Endothelial cell of umbilical vein (primary cell): ENCODE data around the gene RIPK4. TPM values are rescaled to one million over a fixed set of nuclear protein-coding genes. Genes with fewer than 3 reads are reported as not detected.

Source experiments
- BruUV-seq: library from RNA; stranded (reverse); fragments of 400-500 nt; replicated peaks from 2 replicates; lab custom pipeline; 2021; lab: Mats Ljungman, UMichigan
- CTCF ChIA-PET: fragments of 300-600, 350-600 bp; sonication (Branson Sonifier 250); formaldehyde crosslinking; loops from one replicate; lab custom pipeline; 2021; ENCODE audit warnings: antibody characterized with exemption, inconsistent platforms; lab: Charles Lee
- POLR2A ChIA-PET: fragments of 300-600, 350-600 bp; sonication (Branson Sonifier 250); formaldehyde crosslinking; loops from one replicate; lab custom pipeline; 2021; ENCODE audit warnings: antibody characterized with exemption, inconsistent platforms; lab: Charles Lee
- DNase-seq: peaks from one replicate; pipeline ENCODE4 v3.0.0-alpha.2; 2011; ENCODE audit warnings: low read depth, low spot score
- FAIRE-seq: peaks from 2 replicates; lab custom pipeline; 2011; peaks lifted over from hg19 to GRCh38; lab: Jason Lieb, UNC
- H2AFZ ChIP-seq: 2 replicates; pipeline ENCODE4 v1.6.0; 2012; ENCODE audit warnings: low read depth, low read length, control low read depth, inconsistent platforms
- H3K27ac ChIP-seq: 2 replicates; pipeline ENCODE4 v1.5.1; 2011; ENCODE audit warnings: low read depth, mild to moderate bottlenecking, control low read depth, low read length, moderate library complexity; ENCODE audit not compliant: insufficient read depth
- H3K27me3 ChIP-seq, 2 experiments: 2 replicates each; pipeline versions ENCODE4 v1.6.0 to v1.6.1; 2011; ENCODE audit warnings: low read length in 2 of 2, mixed read lengths in 1 of 2; ENCODE audit not compliant: control insufficient read depth in 2 of 2, insufficient read depth in 2 of 2
- H3K36me3 ChIP-seq, 2 experiments: 2 replicates in 1 of 2; 3 replicates in 1 of 2; pipeline ENCODE4 v1.5.1; 2011; ENCODE audit warnings: low read length in 2 of 2, mild to moderate bottlenecking in 1 of 2, moderate library complexity in 1 of 2; ENCODE audit not compliant: control insufficient read depth in 2 of 2, insufficient read depth in 2 of 2; ENCODE audit errors: extremely low read depth in 1 of 2
- H3K4me1 ChIP-seq: 3 replicates; pipeline ENCODE4 v1.5.1; 2011; ENCODE audit warnings: mild to moderate bottlenecking, low read length; ENCODE audit not compliant: control insufficient read depth, insufficient read depth; ENCODE audit errors: extremely low read depth
- H3K4me2 ChIP-seq: 2 replicates; pipeline ENCODE4 v1.6.1; 2011; ENCODE audit warnings: low read length, control low read depth, mixed read lengths; ENCODE audit not compliant: insufficient read depth
- H3K4me3 ChIP-seq, 3 experiments: fragments of 200-600 bp in 1 of 3; sonication (generic), shearing (Covaris generic) in 1 of 3; replicated peaks in 1 of 3; 2 replicates each; pipeline ENCODE4 v1.5.1; 2011 to 2016; ENCODE audit warnings: control low read depth in 3 of 3, low read length in 3 of 3, mild to moderate bottlenecking in 2 of 3, inconsistent platforms in 1 of 3, low read depth in 1 of 3, moderate library complexity in 1 of 3; ENCODE audit not compliant: insufficient read depth in 1 of 3
- H3K79me2 ChIP-seq: 2 replicates; pipeline ENCODE4 v1.6.0; 2012; ENCODE audit warnings: low read length, inconsistent platforms; ENCODE audit not compliant: control insufficient read depth, insufficient read depth
- H3K9ac ChIP-seq: replicated peaks from 2 replicates; pipeline ENCODE3; 2011; ENCODE audit warnings: low read length, control low read depth; ENCODE audit not compliant: insufficient read depth; ENCODE audit errors: extremely low read depth
- H3K9me1 ChIP-seq: replicated peaks from 3 replicates; pipeline ENCODE4 v1.6.0; 2011; ENCODE audit warnings: mild to moderate bottlenecking, low read length; ENCODE audit not compliant: control insufficient read depth, insufficient read depth; ENCODE audit errors: extremely low read depth
- H3K9me3 ChIP-seq: replicated peaks from 2 replicates; pipeline ENCODE4 v1.5.1; 2012; ENCODE audit warnings: low read length, inconsistent platforms; ENCODE audit not compliant: control insufficient read depth, insufficient read depth
- H4K20me1 ChIP-seq: replicated peaks from 2 replicates; pipeline ENCODE3; 2011; ENCODE audit warnings: mild to moderate bottlenecking, low read length; ENCODE audit not compliant: control insufficient read depth, insufficient read depth; ENCODE audit errors: extremely low read depth
- CTCF ChIP-seq, 2 donors: IDR thresholded peaks; 1 replicate in 1 of 2; 2 replicates in 1 of 2; pipeline ENCODE4 v1.5.1; 2011; ENCODE audit warnings: low read length in 2 of 2, mild to moderate bottlenecking in 2 of 2, moderate library complexity in 2 of 2, control low read depth in 1 of 2, inconsistent platforms in 1 of 2, low read depth in 1 of 2; ENCODE audit not compliant: insufficient read depth in 1 of 2; ENCODE audit errors: extremely low read depth in 1 of 2
- EZH2 ChIP-seq: IDR thresholded peaks from 2 replicates; pipeline ENCODE4 v1.6.1; 2012; ENCODE audit warnings: borderline replicate concordance, low read depth, mild to moderate bottlenecking, moderate library complexity, low read length, inconsistent platforms; ENCODE audit not compliant: severe bottlenecking
- FOS ChIP-seq: IDR thresholded peaks from 2 replicates; pipeline ENCODE4 v1.6.1; 2011; ENCODE audit warnings: mild to moderate bottlenecking, low read length, moderate library complexity, borderline replicate concordance; ENCODE audit not compliant: insufficient read depth
- GATA2 ChIP-seq: IDR thresholded peaks from 2 replicates; pipeline ENCODE4 v1.7.0; 2011; ENCODE audit warnings: low read depth, mild to moderate bottlenecking, moderate library complexity, mixed read lengths, low read length; ENCODE audit not compliant: insufficient read length, insufficient read depth
- JUN ChIP-seq: IDR thresholded peaks from 2 replicates; pipeline ENCODE4 v1.6.1; 2011; ENCODE audit warnings: borderline replicate concordance, low read depth; ENCODE audit not compliant: insufficient read length, insufficient read depth
- MYC ChIP-seq: IDR thresholded peaks from one replicate; pipeline ENCODE4 v1.6.1; 2011; ENCODE audit warnings: mild to moderate bottlenecking, low read depth, low read length
- POLR2A ChIP-seq: IDR thresholded peaks from 2 replicates; pipeline ENCODE4 v1.6.1; 2012; ENCODE audit warnings: low read depth, mild to moderate bottlenecking, control low read depth, low read length
- POLR2AphosphoS5 ChIP-seq: IDR thresholded peaks from 2 replicates; pipeline ENCODE4 v1.6.1; 2012; ENCODE audit warnings: low read depth, mild to moderate bottlenecking, control low read depth, low read length, moderate library complexity; ENCODE audit not compliant: insufficient read depth
- dilution Hi-C: fragments of 300-500 bp; cut with MboI; formaldehyde crosslinking; loops from one replicate; pipeline ENCODE4 v1.15.0; 2019; ENCODE audit warnings: low sequenced_read_pairs; ENCODE audit not compliant: extremely low pct_ligation_motif_present
- intact Hi-C: fragments of 100-400 bp; cut with micrococcal nuclease; formaldehyde crosslinking; loops from one replicate; pipeline ENCODE4 v1.10.0; 2022
- polyA plus RNA-seq, 4 experiments: library from polyadenylated mRNA; depleted of rRNA in 3 of 4; stranded (reverse) in 3 of 4; unstranded in 1 of 4; fragments of >200 nt; gene quantifications; 2 replicates each; pipeline versions ENCODE4 v1.2.1 to v1.2.3, GENCODE V29; 2011 to 2012; ENCODE audit warnings: missing spikeins in 1 of 4
- total RNA-seq: library from RNA; stranded (reverse); gene quantifications from 2 replicates; pipeline ENCODE4 v1.2.3, GENCODE V29; 2021
- TF ChIP-seq, protein P1 (sequence below): IDR thresholded peaks from 2 replicates; pipeline ENCODE4 v1.6.1; 2011; ENCODE audit not compliant: insufficient read depth, insufficient read length

RIPK4 gene
- total and polyA plus RNA-seq, 2 donors (not counting 3 experiments of a cell fraction or from before 2014, with no cell fraction given), result not detected

GRCh38 chr21:41792711-41793110, 25.9 kb upstream of the RIPK4 start:
- H3K27me3 ChIP-seq, result peaks cover 0 to 4% of the 10 kb centered on the region in 2 experiments
- dilution Hi-C loops, result no loop called here
- H3K4me3 ChIP-seq, result no peak overlapping the region
- no peaks in the 10 kb centered on the region for H3K9me1 ChIP-seq
- no peak overlapping the region for H3K9ac ChIP-seq
- no peak for FAIRE-seq
- H3K79me2 ChIP-seq, result no peaks in the 10 kb centered on the region
- ChIA-PET POLR2A (no interaction called here), CTCF (interaction anchor here (0.6 to 1.7 kb wide), 2 partner anchors 14 to 342 kb away, joined by 3 to 8 read pairs; no protein-coding TSS in a partner anchor)
- no peaks in the 10 kb centered on the region for H4K20me1 ChIP-seq
- no peak overlapping the region for H2AFZ ChIP-seq
- intact Hi-C loops, result no loop called here
- TF ChIP-seq GATA2, result no peak
- no peak for TF ChIP-seq CTCF (IDR thresholded peaks at IDR 0.05; ENCODE audit: extremely low read depth in 1 of 2, insufficient read depth in 1 of 2, low read depth in 1 of 2, low read length in 2 of 2)
- TF ChIP-seq MYC, result no peak
- TF ChIP-seq, protein P1, sequence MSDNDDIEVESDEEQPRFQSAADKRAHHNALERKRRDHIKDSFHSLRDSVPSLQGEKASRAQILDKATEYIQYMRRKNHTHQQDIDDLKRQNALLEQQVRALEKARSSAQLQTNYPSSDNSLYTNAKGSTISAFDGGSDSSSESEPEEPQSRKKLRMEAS, result no peak
- TF ChIP-seq EZH2, result no peak
- no peak for TF ChIP-seq JUN
- no peak for TF ChIP-seq FOS
- TF ChIP-seq POLR2A, result no peak
- no peak for TF ChIP-seq POLR2AphosphoS5
- no peak overlapping the region for H3K27ac ChIP-seq
- H3K36me3 ChIP-seq, result no peaks in the 10 kb centered on the region
- H3K4me2 ChIP-seq, result no peak overlapping the region
- no peaks in the 10 kb centered on the region for H3K9me3 ChIP-seq
- DNase-seq, result no peak
- H3K4me1 ChIP-seq, result no peaks in the 10 kb centered on the region
- no TSS peak for BruUV-seq
